Measurements from ENCODE around the gene UBE3C.

GRCh38 chr7:157276091-157276561, 137.4 kb downstream of the UBE3C start:
- TF ChIP-seq RAD21 (conservative IDR thresholded peaks at IDR 0.05) (no peak), CTCF (IDR thresholded peaks at IDR 0.05; ENCODE audit: poor library complexity, severe bottlenecking) (no peak), EZH2 (IDR thresholded peaks at IDR 0.05; ENCODE audit: borderline replicate concordance, insufficient read depth, low read length, poor library complexity, severe bottlenecking) (no peak), POLR2AphosphoS5 (IDR thresholded peaks at IDR 0.05) (no peak), SMC3 (conservative IDR thresholded peaks at IDR 0.05; ENCODE audit: poor library complexity) (no peak), REST (IDR thresholded peaks at IDR 0.05; ENCODE audit: borderline replicate concordance) (no peak), EP300 (conservative IDR thresholded peaks at IDR 0.05; ENCODE audit: poor library complexity, severe bottlenecking) (no peak)

Measured in neural cell (in vitro differentiated cells).